GM19351 (cell line): Measurements from ENCODE around the gene F13B.
"Not testable (repeated sequence)": the region's sequence is repeated elsewhere in the genome, so short reads cannot be mapped to it uniquely, and the experiment has no call there.

Source experiments
- ATAC-seq: cut with Tn5 transposase; IDR thresholded peaks from one replicate; pipeline ENCODE4 v1.9.1; 2021; ENCODE audit warnings: mild to moderate bottlenecking, moderate library complexity; ENCODE audit not compliant: unreplicated experiment

F13B gene

GRCh38 chr1:197049100-197049499, 18.0 kb downstream of the F13B start:
- ATAC-seq = no peak

- ATAC-seq = no peak
These were observed 24.3 kb downstream of the F13B start for GRCh38 chr1:197042676-197043341.

GRCh38 chr1:197041486-197042353, 25.3 kb downstream of the F13B start:
- peak; percentile 91 for ATAC-seq

- ATAC-seq = no peak
These were observed 30.2 kb downstream of the F13B start for GRCh38 chr1:197036861-197037260.

GRCh38 chr1:197034631-197035339, 32.3 kb downstream of the F13B start:
- ATAC-seq = not testable (repeated sequence)

DNA sequence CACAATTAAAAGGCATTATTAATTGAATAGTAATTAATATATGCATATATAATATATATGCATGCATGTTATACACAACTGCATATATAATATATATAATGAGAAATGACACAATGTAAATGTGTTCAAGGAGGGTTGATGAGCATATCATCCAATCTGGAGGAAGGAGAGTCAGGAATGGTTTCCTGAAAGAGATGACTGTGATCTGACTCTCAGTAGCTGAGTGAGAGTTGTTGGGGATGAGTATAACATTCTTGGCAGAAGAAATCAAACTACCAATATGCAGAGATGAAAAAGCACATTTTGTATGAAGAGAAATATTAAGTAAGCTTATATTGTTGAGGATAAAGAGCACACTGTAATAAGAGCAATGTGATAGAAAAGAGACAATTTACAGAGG, 37.3 kb downstream of the F13B start:
- ATAC-seq = no peak

DNA sequence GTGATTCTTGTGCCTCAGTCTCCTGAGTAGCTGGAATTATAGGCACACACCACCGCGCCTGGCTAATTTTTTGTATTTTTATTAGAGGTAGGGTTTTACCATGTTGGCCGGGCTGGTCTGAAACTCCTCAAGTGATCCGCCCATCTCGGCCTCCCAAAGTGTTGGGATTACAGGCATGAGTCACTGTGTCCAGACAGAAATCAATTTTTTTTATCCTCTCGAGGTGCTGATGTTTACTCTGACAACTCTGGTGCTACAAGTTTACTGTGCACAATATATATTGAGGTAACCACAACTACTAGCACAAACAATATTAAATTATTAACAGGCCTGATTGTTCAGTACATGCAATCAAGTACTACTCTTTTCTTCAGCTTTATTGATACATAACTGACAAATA, 39.7 kb downstream of the F13B start:
- no peak for ATAC-seq

- no peak for ATAC-seq
These were observed 42.6 kb downstream of the F13B start for GRCh38 chr1:197024460-197024859.

DNA sequence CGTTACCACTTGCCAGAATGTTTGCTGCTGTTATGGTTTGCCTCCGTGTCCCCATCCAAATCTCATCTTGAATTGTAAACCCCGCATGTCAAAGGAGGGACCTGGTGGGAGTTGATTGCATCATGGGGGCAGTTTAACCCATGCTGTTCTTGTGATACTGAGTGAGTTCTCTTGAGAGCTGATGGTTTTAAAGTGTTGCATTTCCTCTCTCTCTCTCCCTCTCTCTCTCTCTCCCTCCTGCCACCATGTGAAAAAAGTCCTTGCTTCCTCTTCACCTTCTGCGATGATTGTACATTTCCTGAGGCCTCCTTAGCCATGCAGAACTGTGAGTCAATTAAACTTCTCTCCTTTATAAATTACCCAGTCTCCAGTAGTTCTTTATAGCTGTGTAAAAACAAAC, 45.3 kb downstream of the F13B start:
- ATAC-seq = no peak

DNA sequence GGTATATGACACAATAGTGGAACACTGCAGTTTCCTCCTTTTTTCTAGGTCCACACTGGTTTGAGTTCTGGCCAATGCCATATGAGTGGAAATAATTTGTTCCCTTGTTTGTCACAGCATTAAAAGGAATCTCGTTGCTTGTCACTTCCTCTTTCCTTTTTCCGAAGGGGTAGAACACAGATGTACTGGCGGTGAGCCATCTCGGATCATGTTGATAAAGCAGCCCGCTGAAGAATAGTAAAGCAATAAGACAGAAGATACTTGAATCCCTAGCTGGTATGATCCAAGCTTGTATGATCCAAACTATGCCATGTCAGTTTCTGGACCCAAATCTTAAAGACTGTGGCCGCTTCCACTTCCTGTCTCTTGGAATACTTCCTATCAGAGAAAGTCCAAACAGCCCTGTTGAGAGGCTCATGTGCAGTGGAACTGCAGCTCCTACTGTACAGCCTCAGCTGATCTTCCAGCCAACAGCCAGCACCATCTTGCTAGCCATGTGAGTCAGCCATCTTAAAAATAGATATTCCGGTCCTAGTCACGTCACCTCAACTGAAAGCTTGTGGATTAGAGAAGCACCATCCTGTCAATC, 49.4 kb downstream of the F13B start:
- no peak for ATAC-seq

DNA sequence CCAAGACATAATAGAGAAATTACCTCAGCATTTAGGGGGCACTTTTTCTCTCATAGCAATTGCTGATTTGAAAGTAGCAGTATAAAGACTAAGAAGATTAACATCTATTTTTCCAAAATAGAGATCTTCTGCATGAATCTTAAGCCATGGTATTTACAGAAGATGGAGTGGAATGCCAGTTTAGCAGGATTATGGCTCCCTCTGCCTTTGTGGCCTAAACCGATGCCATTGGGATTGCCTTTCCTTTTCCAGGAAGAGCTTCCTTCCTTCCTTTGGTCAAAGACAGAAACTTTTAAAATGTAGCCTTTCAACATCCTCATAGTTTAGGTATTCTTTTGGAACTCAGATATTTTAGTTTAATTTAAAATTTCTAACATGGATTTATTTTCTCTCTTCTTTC, 50.3 kb downstream of the F13B start:
- ATAC-seq = no peak

DNA sequence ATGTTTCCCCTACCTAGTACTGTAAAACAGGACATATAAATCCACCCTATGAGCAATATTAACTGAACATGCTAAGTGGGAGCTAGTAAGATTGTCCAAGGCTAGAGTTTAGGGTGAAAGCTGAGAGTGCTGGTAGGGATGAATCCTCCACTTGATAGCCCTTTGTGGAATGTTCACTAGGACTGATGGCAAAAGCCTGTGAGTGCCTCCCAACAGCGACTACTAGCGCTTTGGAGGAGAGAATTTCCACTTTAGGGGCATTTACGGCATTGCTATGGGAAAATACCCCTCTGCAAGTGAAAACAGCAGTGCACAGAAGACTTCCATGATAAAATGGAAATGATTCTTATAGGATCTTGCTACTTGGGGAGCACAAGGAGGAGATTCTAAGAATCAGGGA, 53.8 kb downstream of the F13B start:
- ATAC-seq = no peak

GRCh38 chr1:197011614-197012013, 55.4 kb downstream of the F13B start:
- no peak for ATAC-seq

GRCh38 chr1:197008861-197009260, 58.2 kb downstream of the F13B start:
- no peak for ATAC-seq

DNA sequence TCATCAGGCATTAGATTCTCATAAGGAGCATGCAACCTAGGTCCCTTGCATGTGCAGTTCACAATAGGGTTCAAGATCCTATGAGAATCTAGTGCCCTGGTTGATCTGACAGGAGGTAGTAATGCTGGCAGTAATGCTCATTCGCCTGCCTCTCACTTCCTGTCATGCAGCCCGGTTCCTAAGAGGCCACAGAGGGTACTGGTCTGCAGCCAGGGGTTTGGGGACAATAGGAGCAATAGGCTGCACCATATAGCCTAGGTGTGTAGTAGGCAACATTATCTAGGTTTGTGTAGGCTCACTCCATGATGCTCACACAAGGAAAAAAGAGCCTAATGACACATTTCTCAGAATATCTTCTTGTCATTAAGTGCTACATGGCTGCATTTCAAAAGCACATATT, 63.9 kb downstream of the F13B start:
- ATAC-seq = no peak

GRCh38 chr1:197001828-197002227, 65.2 kb downstream of the F13B start:
- no peak for ATAC-seq

- no peak for ATAC-seq
These were observed 69.6 kb downstream of the F13B start for GRCh38 chr1:196997423-196997822.

- no peak for ATAC-seq
These were observed 73.1 kb downstream of the F13B start for GRCh38 chr1:196993916-196994315.

- not testable (repeated sequence) for ATAC-seq
These were observed 75.0 kb downstream of the F13B start for GRCh38 chr1:196991919-196992651.
